ENCODE data around the gene OR51B4.

DNA sequence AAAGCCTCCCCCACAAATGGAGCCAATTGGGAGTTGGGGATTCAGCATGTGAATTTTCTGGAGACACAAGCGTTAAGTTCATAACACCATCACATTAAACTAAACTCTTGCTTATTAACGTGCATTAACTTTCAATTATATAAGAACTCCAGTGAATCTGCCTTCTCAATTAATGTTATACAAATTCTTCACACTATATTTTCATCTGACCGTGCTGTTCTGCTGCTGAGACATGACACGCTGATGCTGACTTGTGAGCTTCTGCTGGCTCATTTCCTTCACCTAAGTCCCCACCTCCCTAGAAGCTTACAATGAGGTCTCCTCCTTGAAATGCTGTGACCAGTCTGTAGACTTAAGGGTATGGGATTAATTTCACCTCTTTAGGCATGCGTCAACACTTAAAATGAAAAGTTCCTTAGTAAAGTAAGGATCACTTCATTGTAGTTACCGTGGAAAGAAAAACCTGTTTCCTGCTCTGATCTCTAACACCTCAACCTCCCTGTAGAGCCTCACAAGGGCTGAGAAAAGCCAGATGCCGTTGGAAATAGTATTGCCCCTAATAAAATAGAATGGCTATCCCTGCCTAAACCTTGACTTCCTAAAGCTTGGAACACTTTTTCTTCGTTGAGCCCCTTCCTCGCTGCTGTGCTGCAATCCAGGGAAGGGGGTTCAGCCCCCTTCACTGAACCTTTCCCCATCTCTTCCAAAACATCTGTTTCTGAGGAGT lies 49.4 kb downstream of the OR51B4 start:
- TF ChIP-seq, protein P1, sequence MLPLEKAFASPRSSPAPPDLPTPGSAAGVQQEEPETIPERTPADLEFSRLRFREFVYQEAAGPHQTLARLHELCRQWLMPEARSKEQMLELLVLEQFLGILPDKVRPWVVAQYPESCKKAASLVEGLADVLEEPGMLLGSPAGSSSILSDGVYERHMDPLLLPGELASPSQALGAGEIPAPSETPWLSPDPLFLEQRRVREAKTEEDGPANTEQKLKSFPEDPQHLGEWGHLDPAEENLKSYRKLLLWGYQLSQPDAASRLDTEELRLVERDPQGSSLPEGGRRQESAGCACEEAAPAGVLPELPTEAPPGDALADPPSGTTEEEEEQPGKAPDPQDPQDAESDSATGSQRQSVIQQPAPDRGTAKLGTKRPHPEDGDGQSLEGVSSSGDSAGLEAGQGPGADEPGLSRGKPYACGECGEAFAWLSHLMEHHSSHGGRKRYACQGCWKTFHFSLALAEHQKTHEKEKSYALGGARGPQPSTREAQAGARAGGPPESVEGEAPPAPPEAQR (CRISPR knock-in tag; IDR thresholded peaks at IDR 0.05), result no peak
- TF ChIP-seq, protein P2, sequence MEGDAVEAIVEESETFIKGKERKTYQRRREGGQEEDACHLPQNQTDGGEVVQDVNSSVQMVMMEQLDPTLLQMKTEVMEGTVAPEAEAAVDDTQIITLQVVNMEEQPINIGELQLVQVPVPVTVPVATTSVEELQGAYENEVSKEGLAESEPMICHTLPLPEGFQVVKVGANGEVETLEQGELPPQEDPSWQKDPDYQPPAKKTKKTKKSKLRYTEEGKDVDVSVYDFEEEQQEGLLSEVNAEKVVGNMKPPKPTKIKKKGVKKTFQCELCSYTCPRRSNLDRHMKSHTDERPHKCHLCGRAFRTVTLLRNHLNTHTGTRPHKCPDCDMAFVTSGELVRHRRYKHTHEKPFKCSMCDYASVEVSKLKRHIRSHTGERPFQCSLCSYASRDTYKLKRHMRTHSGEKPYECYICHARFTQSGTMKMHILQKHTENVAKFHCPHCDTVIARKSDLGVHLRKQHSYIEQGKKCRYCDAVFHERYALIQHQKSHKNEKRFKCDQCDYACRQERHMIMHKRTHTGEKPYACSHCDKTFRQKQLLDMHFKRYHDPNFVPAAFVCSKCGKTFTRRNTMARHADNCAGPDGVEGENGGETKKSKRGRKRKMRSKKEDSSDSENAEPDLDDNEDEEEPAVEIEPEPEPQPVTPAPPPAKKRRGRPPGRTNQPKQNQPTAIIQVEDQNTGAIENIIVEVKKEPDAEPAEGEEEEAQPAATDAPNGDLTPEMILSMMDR (IDR thresholded peaks at IDR 0.05), result no peak
- TF ChIP-seq JUN (CRISPR knock-in tag; IDR thresholded peaks at IDR 0.05) (no peak), NFYB (CRISPR knock-in tag; conservative IDR thresholded peaks at IDR 0.05; ENCODE audit: low read depth) (no peak), FOXK1 (CRISPR knock-in tag; IDR thresholded peaks at IDR 0.05) (no peak), CREB1 (CRISPR knock-in tag; IDR thresholded peaks at IDR 0.05) (no peak), NR3C1 (CRISPR knock-in tag; conservative IDR thresholded peaks at IDR 0.05; ENCODE audit: low read depth) (no peak), EMX1 (CRISPR knock-in tag; IDR thresholded peaks at IDR 0.05) (no peak)
- TF ChIP-seq, protein P3, sequence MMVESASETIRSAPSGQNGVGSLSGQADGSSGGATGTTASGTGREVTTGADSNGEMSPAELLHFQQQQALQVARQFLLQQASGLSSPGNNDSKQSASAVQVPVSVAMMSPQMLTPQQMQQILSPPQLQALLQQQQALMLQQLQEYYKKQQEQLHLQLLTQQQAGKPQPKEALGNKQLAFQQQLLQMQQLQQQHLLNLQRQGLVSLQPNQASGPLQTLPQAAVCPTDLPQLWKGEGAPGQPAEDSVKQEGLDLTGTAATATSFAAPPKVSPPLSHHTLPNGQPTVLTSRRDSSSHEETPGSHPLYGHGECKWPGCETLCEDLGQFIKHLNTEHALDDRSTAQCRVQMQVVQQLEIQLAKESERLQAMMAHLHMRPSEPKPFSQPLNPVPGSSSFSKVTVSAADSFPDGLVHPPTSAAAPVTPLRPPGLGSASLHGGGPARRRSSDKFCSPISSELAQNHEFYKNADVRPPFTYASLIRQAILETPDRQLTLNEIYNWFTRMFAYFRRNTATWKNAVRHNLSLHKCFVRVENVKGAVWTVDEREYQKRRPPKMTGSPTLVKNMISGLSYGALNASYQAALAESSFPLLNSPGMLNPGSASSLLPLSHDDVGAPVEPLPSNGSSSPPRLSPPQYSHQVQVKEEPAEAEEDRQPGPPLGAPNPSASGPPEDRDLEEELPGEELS (CRISPR knock-in tag; IDR thresholded peaks at IDR 0.05), result no peak

Data from WTC11 (cell line).